HCT116 (cell line): ENCODE data around the gene LPAR5. TPM values are rescaled to one million over a fixed set of nuclear protein-coding genes. Genes with fewer than 3 reads are reported as not detected.

Experiments
- ATAC-seq: fragments of 200-7000 bp; cut with Tn5 transposase; 2 replicates; pipeline ENCODE4 v1.9.1; 2020; ENCODE audit warnings: mild to moderate bottlenecking, moderate library complexity
- BruUV-seq: library from RNA; stranded (reverse); fragments of 400-500 nt; replicated peaks from 2 replicates; lab custom pipeline; 2021; lab: Mats Ljungman, UMichigan
- CTCF ChIA-PET: fragments of 300-600 bp; sonication (Branson Sonifier 250); formaldehyde crosslinking; loops from one replicate; lab custom pipeline; 2021; ENCODE audit warnings: antibody characterized with exemption; lab: Charles Lee
- POLR2A ChIA-PET: fragments of 300-600, 350-600 bp; sonication (Branson Sonifier 250); formaldehyde crosslinking; loops from one replicate; lab custom pipeline; 2021; ENCODE audit warnings: antibody characterized with exemption; lab: Charles Lee
- RAD21 ChIA-PET, 2 experiments: fragments of 300-600 bp; sonication (Branson Sonifier 250); formaldehyde crosslinking; loops; one replicate each; lab custom pipeline; 2023; ENCODE audit warnings: low total read pairs in 2 of 2; ENCODE audit not compliant: uncharacterized antibody in 2 of 2, unreplicated experiment in 2 of 2, low non-redundant PET in 1 of 2; lab: Charles Lee
- DNase-seq: peaks from one replicate; pipeline ENCODE4 v3.0.0-alpha.2; 2010; ENCODE audit warnings: low read depth, low spot score
- H2AFZ ChIP-seq: fragments of 200-600 bp; shearing (Covaris generic), sonication (generic); 2 replicates; pipeline ENCODE4 v1.6.1; 2017; ENCODE audit warnings: low read depth, mixed run types, mixed read lengths, antibody characterized with exemption, low read length; ENCODE audit not compliant: poor library complexity, severe bottlenecking
- H3K27ac ChIP-seq: 2 replicates; pipeline ENCODE4 v1.5.1; 2012; ENCODE audit warnings: low read depth, low read length
- H3K27me3 ChIP-seq: fragments of 200-600 bp; sonication (generic); 2 replicates; pipeline ENCODE4 v1.6.1; 2016; ENCODE audit warnings: mixed run types, low read length, mixed read lengths; ENCODE audit not compliant: insufficient read depth
- H3K36me3 ChIP-seq, 2 experiments: fragments of 200-500 bp in 1 of 2; fragments of 200-600 bp in 1 of 2; sonication (Bioruptor generic) in 1 of 2; sonication (generic) in 1 of 2; 2 replicates each; pipeline versions ENCODE4 v1.5.1 to v1.6.1; 2014 to 2016; ENCODE audit warnings: low read length in 2 of 2, inconsistent platforms in 1 of 2, mixed read lengths in 1 of 2, mixed run types in 1 of 2; ENCODE audit not compliant: insufficient read depth in 2 of 2, control insufficient read depth in 1 of 2
- H3K4me1 ChIP-seq, 2 experiments: fragments of 200-600 bp in 1 of 2; sonication (generic) in 1 of 2; 2 replicates each; pipeline versions ENCODE4 v1.5.1 to v1.6.1; 2012 to 2017; ENCODE audit warnings: low read length in 2 of 2, inconsistent platforms in 1 of 2, mild to moderate bottlenecking in 1 of 2, mixed read lengths in 1 of 2, mixed run types in 1 of 2, moderate library complexity in 1 of 2; ENCODE audit not compliant: insufficient read depth in 2 of 2, control insufficient read depth in 1 of 2
- H3K4me2 ChIP-seq: fragments of 200-600 bp; sonication (generic); 2 replicates; pipeline ENCODE4 v1.6.1; 2017; ENCODE audit warnings: mixed run types, low read length, mixed read lengths
- H3K4me3 ChIP-seq, 2 experiments: fragments of 200-600 bp in 1 of 2; sonication (generic) in 1 of 2; replicated peaks in 1 of 2; 2 replicates each; pipeline ENCODE4 v1.5.1; 2011 to 2016; ENCODE audit warnings: low read length in 2 of 2, control low read depth in 1 of 2, low read depth in 1 of 2, mild to moderate bottlenecking in 1 of 2, mixed read lengths in 1 of 2, mixed run types in 1 of 2
- H3K79me2 ChIP-seq: fragments of 200-600 bp; sonication (generic); 2 replicates; pipeline ENCODE4 v1.6.1; 2017; ENCODE audit warnings: mild to moderate bottlenecking, mixed run types, low read length, moderate library complexity, mixed read lengths; ENCODE audit not compliant: insufficient read depth
- H3K9ac ChIP-seq: fragments of 200-600 bp; sonication (generic); 2 replicates; pipeline ENCODE4 v1.6.1; 2016; ENCODE audit warnings: low read length, mixed read lengths
- H3K9me2 ChIP-seq: fragments of 200-600 bp; sonication (generic), shearing (Covaris generic); 2 replicates; pipeline ENCODE4 v1.6.1; 2017; ENCODE audit warnings: mixed run types, mild to moderate bottlenecking, moderate library complexity; ENCODE audit not compliant: insufficient read depth
- H3K9me3 ChIP-seq, 2 experiments: fragments of 200-500 bp in 1 of 2; fragments of 200-600 bp in 1 of 2; sonication (Bioruptor generic) in 1 of 2; sonication (generic) in 1 of 2; 2 replicates each; pipeline ENCODE4 v1.6.1; 2014 to 2017; ENCODE audit warnings: low read length in 2 of 2, mixed read lengths in 2 of 2, inconsistent platforms in 1 of 2, low read depth in 1 of 2, mild to moderate bottlenecking in 1 of 2, mixed run types in 1 of 2, moderate library complexity in 1 of 2; ENCODE audit not compliant: control insufficient read depth in 1 of 2, insufficient read depth in 1 of 2
- H4K20me1 ChIP-seq: fragments of 200-600 bp; sonication (generic), shearing (Covaris generic); 2 replicates; pipeline ENCODE4 v1.6.1; 2017; ENCODE audit warnings: mixed run types, mild to moderate bottlenecking, moderate library complexity; ENCODE audit not compliant: insufficient read depth
- CEBPB ChIP-seq: IDR thresholded peaks from 2 replicates; pipeline ENCODE4 v1.6.1; 2012; ENCODE audit warnings: low read depth
- EGR1 ChIP-seq: IDR thresholded peaks from 2 replicates; pipeline ENCODE4 v1.6.1; 2012; ENCODE audit warnings: low read depth
- EZH2phosphoT487 ChIP-seq: fragments of 200-600 bp; IDR thresholded peaks from 2 replicates; pipeline ENCODE4 v1.6.1; 2018; ENCODE audit warnings: antibody characterized with exemption, borderline replicate concordance
- RAD21 ChIP-seq: IDR thresholded peaks from 2 replicates; pipeline ENCODE4 v1.6.1; 2012; ENCODE audit warnings: low read depth, mild to moderate bottlenecking
- SP1 ChIP-seq: IDR thresholded peaks from 2 replicates; pipeline ENCODE4 v1.6.1; 2012; ENCODE audit warnings: low read depth
- YY1 ChIP-seq: IDR thresholded peaks from 2 replicates; pipeline ENCODE4 v1.6.1; 2011; ENCODE audit warnings: low read length, low read depth, moderate library complexity, mild to moderate bottlenecking; ENCODE audit not compliant: insufficient replicate concordance; ENCODE audit errors: extremely low read depth
- intact Hi-C: fragments of 100-400 bp; cut with micrococcal nuclease; formaldehyde crosslinking; loops from 2 replicates; pipeline ENCODE4 v1.10.0; 2022
- total RNA-seq: library from RNA; stranded (reverse); gene quantifications from one replicate; pipeline ENCODE4 v1.2.1, GENCODE V29; 2021; ENCODE audit not compliant: unreplicated experiment
- TF ChIP-seq, protein P1 (sequence below), 3 experiments: fragments of 200-600 bp in 1 of 3; sonication (generic) in 1 of 3; IDR thresholded peaks in 2 of 3; conservative IDR thresholded peaks in 1 of 3; 2 replicates each; pipeline ENCODE4 v1.5.1; 2012 to 2017; ENCODE audit warnings: low read depth in 2 of 3, low read length in 2 of 3, antibody characterized with exemption in 1 of 3, borderline replicate concordance in 1 of 3, control low read depth in 1 of 3, mild to moderate bottlenecking in 1 of 3, mixed read lengths in 1 of 3, mixed run types in 1 of 3, moderate library complexity in 1 of 3; ENCODE audit not compliant: insufficient read depth in 1 of 3
- TF ChIP-seq, protein P2 (sequence below): IDR thresholded peaks from 2 replicates; pipeline ENCODE4 v1.6.1; 2012

The LPAR5 gene
- total RNA-seq, 1 experiment from 2014 or later: 5.2 TPM

DNA sequence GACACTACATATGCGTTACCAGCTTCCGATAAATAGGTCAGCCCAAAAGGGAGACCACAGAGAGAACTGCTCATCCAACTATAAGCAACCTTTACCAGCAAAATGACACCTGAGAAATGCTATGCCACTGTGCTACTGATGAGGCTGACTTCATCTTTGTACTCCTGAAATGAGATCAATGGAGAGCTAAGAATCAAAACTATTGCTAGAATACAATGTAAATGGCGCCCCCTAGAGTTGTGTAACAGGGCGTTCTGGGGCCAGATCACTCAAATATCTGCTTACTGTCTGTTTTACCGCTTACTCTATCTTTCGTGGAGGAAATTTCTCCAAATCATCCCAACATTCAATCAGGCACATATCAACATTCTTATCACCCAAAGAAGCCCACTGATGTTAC lies 48.9 kb upstream of the LPAR5 start:
- no peak overlapping the region for H3K4me3 ChIP-seq
- H3K4me2 ChIP-seq: no peak overlapping the region
- ChIA-PET RAD21 (interaction anchor here in 1 of 2 experiments (0.7 to 1.0 kb wide), 3 partner anchors 67 to 117 kb away, joined by 3 read pairs; partner anchors contain the start of gene NOP2), CTCF (interaction anchor here (0.6 to 2.4 kb wide), 16 partner anchors 8 to 152 kb away, joined by 3 to 14 read pairs (median 3); partner anchors contain the start of gene COPS7A), POLR2A (interaction anchor here (1.0 kb wide), 1 partner anchor 76 kb away, joined by 3 read pairs; no protein-coding TSS in a partner anchor)
- no peaks in the 10 kb centered on the region for H3K9me3 ChIP-seq
- H3K27me3 ChIP-seq: no peaks in the 10 kb centered on the region
- no peaks in the 10 kb centered on the region for H3K9me2 ChIP-seq
- no TSS peak for BruUV-seq
- H4K20me1 ChIP-seq: peaks cover 18% of the 10 kb centered on the region; the same call in 1 of the 2 replicates
- H3K27ac ChIP-seq: no peak overlapping the region
- TF ChIP-seq, protein P1, sequence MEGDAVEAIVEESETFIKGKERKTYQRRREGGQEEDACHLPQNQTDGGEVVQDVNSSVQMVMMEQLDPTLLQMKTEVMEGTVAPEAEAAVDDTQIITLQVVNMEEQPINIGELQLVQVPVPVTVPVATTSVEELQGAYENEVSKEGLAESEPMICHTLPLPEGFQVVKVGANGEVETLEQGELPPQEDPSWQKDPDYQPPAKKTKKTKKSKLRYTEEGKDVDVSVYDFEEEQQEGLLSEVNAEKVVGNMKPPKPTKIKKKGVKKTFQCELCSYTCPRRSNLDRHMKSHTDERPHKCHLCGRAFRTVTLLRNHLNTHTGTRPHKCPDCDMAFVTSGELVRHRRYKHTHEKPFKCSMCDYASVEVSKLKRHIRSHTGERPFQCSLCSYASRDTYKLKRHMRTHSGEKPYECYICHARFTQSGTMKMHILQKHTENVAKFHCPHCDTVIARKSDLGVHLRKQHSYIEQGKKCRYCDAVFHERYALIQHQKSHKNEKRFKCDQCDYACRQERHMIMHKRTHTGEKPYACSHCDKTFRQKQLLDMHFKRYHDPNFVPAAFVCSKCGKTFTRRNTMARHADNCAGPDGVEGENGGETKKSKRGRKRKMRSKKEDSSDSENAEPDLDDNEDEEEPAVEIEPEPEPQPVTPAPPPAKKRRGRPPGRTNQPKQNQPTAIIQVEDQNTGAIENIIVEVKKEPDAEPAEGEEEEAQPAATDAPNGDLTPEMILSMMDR (IDR thresholded peaks at IDR 0.05 in 2 of 3, conservative IDR thresholded peaks at IDR 0.05 in 1 of 3; ENCODE audit: borderline replicate concordance in 1 of 3, insufficient read depth in 1 of 3, low read depth in 2 of 3, low read length in 2 of 3): peak; percentile 52 to 86 (median 67); a peak in 5 of 6 replicates
- TF ChIP-seq SP1: no peak
- no peak for TF ChIP-seq YY1
- no peak for TF ChIP-seq EZH2phosphoT487
- TF ChIP-seq CEBPB: peak; percentile 48; the same call in 1 of the 2 replicates
- TF ChIP-seq RAD21: peak; percentile 58
- TF ChIP-seq, protein P2, sequence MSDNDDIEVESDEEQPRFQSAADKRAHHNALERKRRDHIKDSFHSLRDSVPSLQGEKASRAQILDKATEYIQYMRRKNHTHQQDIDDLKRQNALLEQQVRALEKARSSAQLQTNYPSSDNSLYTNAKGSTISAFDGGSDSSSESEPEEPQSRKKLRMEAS: no peak
- TF ChIP-seq EGR1: no peak
- H3K4me1 ChIP-seq: peaks cover 9 to 16% of the 10 kb centered on the region in 2 experiments; a peak in 3 of 4 replicates
- H3K9ac ChIP-seq: no peak overlapping the region
- peaks cover 95% of the 10 kb centered on the region for H3K79me2 ChIP-seq
- H3K36me3 ChIP-seq: peaks cover 5 to 33% of the 10 kb centered on the region in 2 experiments; a peak in 2 of 4 replicates
- ATAC-seq: no peak
- no peak overlapping the region for H2AFZ ChIP-seq
- DNase-seq: peak; percentile 24
- intact Hi-C loops: loop anchor here (1.0 kb wide), 2 partner anchors 67 to 116 kb away; partner anchors contain the start of gene NOP2
